DOHH2 (cell line): ENCODE results near the gene EIF2B2.

Source experiments
- CTCF ChIP-seq: fragments of 200-600 bp; sonication (generic); IDR thresholded peaks from one replicate; pipeline ENCODE4 v1.5.1; 2014; ENCODE audit warnings: antibody characterized with exemption, mild to moderate bottlenecking, low read depth, low read length; ENCODE audit not compliant: poor library complexity, severe bottlenecking
- EZH2phosphoT487 ChIP-seq: fragments of 200-600 bp; sonication (generic); IDR thresholded peaks from 2 replicates; pipeline ENCODE4 v1.6.1; 2017; ENCODE audit warnings: borderline replicate concordance, mild to moderate bottlenecking, antibody characterized with exemption, low read length, moderate library complexity, mixed read lengths

- no peak for TF ChIP-seq CTCF
- no peak for TF ChIP-seq EZH2phosphoT487
These were observed 27.5 kb upstream of the EIF2B2 start for GRCh38 chr14:74975059-74975810.
